OCI-LY7 (cell line): ENCODE data around the gene MCHR1. TPM values are rescaled to one million over a fixed set of nuclear protein-coding genes. Genes with fewer than 3 reads are reported as not detected.

Source experiments
- BruUV-seq: library from RNA; stranded (reverse); fragments of 400-500 nt; replicated peaks from 2 replicates; lab custom pipeline; 2021; lab: Mats Ljungman, UMichigan
- CTCF ChIA-PET: fragments of 300-600 bp; sonication (Branson Sonifier 250); formaldehyde crosslinking; loops from one replicate; lab custom pipeline; 2022; ENCODE audit warnings: antibody characterized with exemption; ENCODE audit not compliant: unreplicated experiment; lab: Charles Lee
- POLR2A ChIA-PET: fragments of 300-600 bp; sonication (Branson Sonifier 250); formaldehyde crosslinking; loops from one replicate; lab custom pipeline; 2022; ENCODE audit warnings: antibody characterized with exemption; lab: Charles Lee
- DNase-seq: peaks from one replicate; pipeline ENCODE4 v3.0.0-alpha.2; 2015; ENCODE audit warnings: low spot score
- H2AFZ ChIP-seq: fragments of 200-600 bp; sonication (generic), shearing (Covaris generic); 2 replicates; pipeline ENCODE4 v1.6.1; 2014; ENCODE audit warnings: mild to moderate bottlenecking, antibody characterized with exemption, low read length, moderate library complexity
- H3K27ac ChIP-seq: fragments of 200-600 bp; sonication (generic); 2 replicates; pipeline ENCODE4 v1.5.1; 2014; ENCODE audit warnings: mixed run types, low read depth, mild to moderate bottlenecking, moderate library complexity, low read length, inconsistent platforms; ENCODE audit not compliant: poor library complexity, severe bottlenecking
- H3K36me3 ChIP-seq: fragments of 200-600 bp; sonication (generic); 2 replicates; pipeline ENCODE4 v1.6.1; 2014; ENCODE audit warnings: mild to moderate bottlenecking, antibody characterized with exemption, low read length, moderate library complexity, mixed read lengths; ENCODE audit not compliant: insufficient read depth
- H3K4me1 ChIP-seq: fragments of 200-600 bp; sonication (generic); 2 replicates; pipeline ENCODE4 v1.5.1; 2014; ENCODE audit warnings: mild to moderate bottlenecking, low read length; ENCODE audit not compliant: insufficient read depth, poor library complexity, severe bottlenecking
- H3K4me2 ChIP-seq: fragments of 200-600 bp; sonication (generic); 2 replicates; pipeline ENCODE4 v1.6.1; 2014; ENCODE audit warnings: mild to moderate bottlenecking, low read length
- H3K4me3 ChIP-seq: fragments of 200-600 bp; sonication (generic); 2 replicates; pipeline ENCODE4 v1.5.1; 2014; ENCODE audit warnings: mild to moderate bottlenecking, low read depth, low read length; ENCODE audit not compliant: poor library complexity, severe bottlenecking
- H3K79me2 ChIP-seq: fragments of 200-600 bp; sonication (generic); 2 replicates; pipeline ENCODE4 v1.6.1; 2016; ENCODE audit warnings: low read depth, mild to moderate bottlenecking, low read length, moderate library complexity, mixed read lengths; ENCODE audit not compliant: insufficient read depth
- H3K9me2 ChIP-seq: fragments of 200-600 bp; sonication (generic); 2 replicates; pipeline ENCODE4 v1.6.1; 2016; ENCODE audit warnings: mild to moderate bottlenecking, low read length, mixed read lengths; ENCODE audit not compliant: insufficient read depth
- H3K9me3 ChIP-seq: fragments of 200-600 bp; sonication (generic); 2 replicates; pipeline ENCODE4 v1.6.1; 2014; ENCODE audit warnings: mild to moderate bottlenecking, mixed run types, low read length, mixed read lengths
- H4K20me1 ChIP-seq: fragments of 200-600 bp; sonication (generic); 2 replicates; pipeline ENCODE4 v1.6.1; 2014; ENCODE audit warnings: mild to moderate bottlenecking, antibody characterized with exemption, low read length, moderate library complexity, mixed read lengths; ENCODE audit not compliant: insufficient read depth
- EZH2phosphoT487 ChIP-seq: fragments of 200-600 bp; sonication (generic); IDR thresholded peaks from 2 replicates; pipeline ENCODE4 v1.6.1; 2018; ENCODE audit warnings: low read depth, borderline replicate concordance, mild to moderate bottlenecking, mixed run types, antibody characterized with exemption, low read length, moderate library complexity, mixed read lengths
- intact Hi-C: fragments of 100-400 bp; cut with micrococcal nuclease; formaldehyde crosslinking; loops from one replicate; pipeline ENCODE4 v1.10.0; 2022; ENCODE audit not compliant: unreplicated experiment
- total RNA-seq, 2 experiments: library from RNA; depleted of rRNA in 1 of 2; stranded (reverse); fragments of >200 nt in 1 of 2; shearing (Covaris generic) in 1 of 2; gene quantifications; 2 replicates each; pipeline ENCODE4 v1.2.3, GENCODE V29; 2014 to 2022
- TF ChIP-seq, protein P1 (sequence below): fragments of 200-600 bp; sonication (generic); conservative IDR thresholded peaks from 2 replicates; pipeline ENCODE4 v1.5.1; 2014; ENCODE audit warnings: mild to moderate bottlenecking, antibody characterized with exemption, low read length, moderate library complexity, mixed read lengths

Gene MCHR1
- total RNA-seq, 2 experiments from 2014 or later = not detected

- no peaks in the 10 kb centered on the region for H3K79me2 ChIP-seq
- intact Hi-C loops = no loop called here
- CTCF ChIA-PET = no interaction called here
- DNase-seq = no peak
- no peaks in the 10 kb centered on the region for H3K9me3 ChIP-seq
- no peaks in the 10 kb centered on the region for H4K20me1 ChIP-seq
- H3K4me2 ChIP-seq = no peak overlapping the region
- no peak overlapping the region for H2AFZ ChIP-seq
- H3K4me3 ChIP-seq = no peak overlapping the region
- TF ChIP-seq, protein P1, sequence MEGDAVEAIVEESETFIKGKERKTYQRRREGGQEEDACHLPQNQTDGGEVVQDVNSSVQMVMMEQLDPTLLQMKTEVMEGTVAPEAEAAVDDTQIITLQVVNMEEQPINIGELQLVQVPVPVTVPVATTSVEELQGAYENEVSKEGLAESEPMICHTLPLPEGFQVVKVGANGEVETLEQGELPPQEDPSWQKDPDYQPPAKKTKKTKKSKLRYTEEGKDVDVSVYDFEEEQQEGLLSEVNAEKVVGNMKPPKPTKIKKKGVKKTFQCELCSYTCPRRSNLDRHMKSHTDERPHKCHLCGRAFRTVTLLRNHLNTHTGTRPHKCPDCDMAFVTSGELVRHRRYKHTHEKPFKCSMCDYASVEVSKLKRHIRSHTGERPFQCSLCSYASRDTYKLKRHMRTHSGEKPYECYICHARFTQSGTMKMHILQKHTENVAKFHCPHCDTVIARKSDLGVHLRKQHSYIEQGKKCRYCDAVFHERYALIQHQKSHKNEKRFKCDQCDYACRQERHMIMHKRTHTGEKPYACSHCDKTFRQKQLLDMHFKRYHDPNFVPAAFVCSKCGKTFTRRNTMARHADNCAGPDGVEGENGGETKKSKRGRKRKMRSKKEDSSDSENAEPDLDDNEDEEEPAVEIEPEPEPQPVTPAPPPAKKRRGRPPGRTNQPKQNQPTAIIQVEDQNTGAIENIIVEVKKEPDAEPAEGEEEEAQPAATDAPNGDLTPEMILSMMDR = no peak
- TF ChIP-seq EZH2phosphoT487 = no peak
- no peaks in the 10 kb centered on the region for H3K9me2 ChIP-seq
- peaks cover 22% of the 10 kb centered on the region for H3K4me1 ChIP-seq
- no peak overlapping the region for H3K27ac ChIP-seq
- H3K36me3 ChIP-seq = no peaks in the 10 kb centered on the region
- POLR2A ChIA-PET = interaction anchor here (0.5 kb wide), 1 partner anchor 229 kb away, joined by 3 read pairs; no protein-coding TSS in a partner anchor
- BruUV-seq = no TSS peak
These were observed 5.4 kb downstream of the MCHR1 start for GRCh38 chr22:40684728-40685127.

- Histone ChIP-seq H3K4me2 (no peak overlapping the region), H3K79me2 (no peaks in the 10 kb centered on the region), H3K9me2 (no peaks in the 10 kb centered on the region), H3K4me3 (no peak overlapping the region), H3K27ac (no peak overlapping the region), H2AFZ (no peak overlapping the region), H4K20me1 (no peaks in the 10 kb centered on the region), H3K4me1 (peaks cover 22% of the 10 kb centered on the region), H3K36me3 (no peaks in the 10 kb centered on the region), H3K9me3 (no peaks in the 10 kb centered on the region)
- no peak for DNase-seq
- CTCF ChIA-PET = no interaction called here
- no TSS peak for BruUV-seq
- TF ChIP-seq, protein P1 = no peak
- TF ChIP-seq EZH2phosphoT487 = no peak
- intact Hi-C loops = no loop called here
- POLR2A ChIA-PET = interaction anchor here (0.5 to 1.0 kb wide), 2 partner anchors 18 to 229 kb away, joined by 3 read pairs; no protein-coding TSS in a partner anchor
These were observed 6.1 kb downstream of the MCHR1 start for GRCh38 chr22:40685406-40685805.

DNA sequence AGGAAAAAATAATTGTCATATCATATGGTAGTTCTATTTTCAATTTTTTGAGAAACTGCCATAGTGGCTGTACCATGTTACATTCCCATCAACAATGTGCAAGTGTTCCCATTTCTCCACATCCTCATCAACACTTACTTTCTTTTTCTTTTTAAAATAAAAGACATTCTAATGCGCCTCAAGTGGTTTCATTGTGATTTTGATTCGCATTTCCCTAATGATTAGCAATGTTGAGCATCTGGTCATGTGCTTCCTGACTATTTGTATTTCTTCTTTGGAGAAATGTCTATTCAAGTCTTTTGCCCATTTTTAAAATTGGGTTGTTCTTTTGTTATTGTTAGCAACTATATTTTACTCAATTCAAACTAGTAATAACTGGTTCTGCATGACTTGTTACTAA, 8.4 kb downstream of the MCHR1 start:
- Histone ChIP-seq H3K79me2 (no peaks in the 10 kb centered on the region), H3K9me2 (no peaks in the 10 kb centered on the region), H3K9me3 (no peaks in the 10 kb centered on the region), H4K20me1 (no peaks in the 10 kb centered on the region), H3K4me3 (no peak overlapping the region), H3K4me1 (peaks cover 18% of the 10 kb centered on the region), H3K4me2 (no peak overlapping the region), H2AFZ (no peak overlapping the region), H3K36me3 (no peaks in the 10 kb centered on the region), H3K27ac (no peak overlapping the region)
- POLR2A ChIA-PET = no interaction called here
- no peak for DNase-seq
- CTCF ChIA-PET = no interaction called here
- TF ChIP-seq, protein P1 = no peak
- TF ChIP-seq EZH2phosphoT487 = no peak
- no TSS peak for BruUV-seq
- intact Hi-C loops = no loop called here
